Gastroesophageal sphincter (tissue), 3 donors: Measurements from ENCODE around the gene CCNB3.

Experiments used
- CTCF ChIP-seq, 4 experiments: fragments of 200-600 bp in 2 of 4; fragments of 450-650 bp in 2 of 4; sonication (generic) in 1 of 4; IDR thresholded peaks; one replicate each; pipeline ENCODE4 v1.5.1; 2017 to 2019; ENCODE audit warnings: antibody characterized with exemption in 4 of 4, mild to moderate bottlenecking in 2 of 4, moderate library complexity in 2 of 4
- POLR2A ChIP-seq, 2 donors: fragments of 450-650 bp; IDR thresholded peaks; one replicate each; pipeline ENCODE4 v1.6.1; 2017; ENCODE audit warnings: antibody characterized with exemption in 2 of 2, mild to moderate bottlenecking in 2 of 2, moderate library complexity in 1 of 2
- POLR2AphosphoS5 ChIP-seq: sonication (generic); formaldehyde crosslinking; IDR thresholded peaks from one replicate; pipeline ENCODE4 v1.6.1; 2017; ENCODE audit warnings: antibody characterized with exemption

GRCh38 chrX:50211510-50211909, 6.9 kb downstream of the CCNB3 start:
- TF ChIP-seq POLR2AphosphoS5: no peak
- no peak for TF ChIP-seq POLR2A (IDR thresholded peaks at IDR 0.05)
- no peak for TF ChIP-seq CTCF (IDR thresholded peaks at IDR 0.05)
